Neural cell (in vitro differentiated cells): ENCODE measurements around the gene SLC36A4.

ENCODE experiments used
- EP300 ChIP-seq: fragments of 450-650 bp; conservative IDR thresholded peaks from 2 replicates; pipeline ENCODE4 v1.6.1; 2014; ENCODE audit warnings: antibody characterized with exemption, mild to moderate bottlenecking, moderate library complexity; ENCODE audit not compliant: poor library complexity, severe bottlenecking
- EZH2 ChIP-seq: fragments of 200-600, 300-800 bp; shearing (Covaris generic), sonication (generic); IDR thresholded peaks from 2 replicates; pipeline ENCODE4 v1.6.1; 2014; ENCODE audit warnings: antibody characterized with exemption, low read length, borderline replicate concordance, mild to moderate bottlenecking; ENCODE audit not compliant: insufficient read depth, poor library complexity, severe bottlenecking
- MXI1 ChIP-seq: fragments of 450-650 bp; conservative IDR thresholded peaks from 2 replicates; pipeline ENCODE4 v1.6.1; 2014; ENCODE audit warnings: antibody characterized with exemption, mild to moderate bottlenecking; ENCODE audit not compliant: poor library complexity, severe bottlenecking
- RAD21 ChIP-seq: fragments of 450-650 bp; conservative IDR thresholded peaks from 2 replicates; pipeline ENCODE4 v1.6.1; 2014; ENCODE audit warnings: antibody characterized with exemption, mild to moderate bottlenecking, moderate library complexity
- SMC3 ChIP-seq: fragments of 450-650 bp; conservative IDR thresholded peaks from 2 replicates; pipeline ENCODE4 v1.6.1; 2014; ENCODE audit warnings: antibody characterized with exemption, mild to moderate bottlenecking, moderate library complexity; ENCODE audit not compliant: poor library complexity
- TAF1 ChIP-seq: IDR thresholded peaks from 2 replicates; pipeline ENCODE4 v1.6.1; 2012; ENCODE audit warnings: low read depth
- TF ChIP-seq, protein P1 (sequence below): fragments of 450-650 bp; IDR thresholded peaks from 2 replicates; pipeline ENCODE4 v1.5.1; 2014; ENCODE audit warnings: antibody characterized with exemption, mild to moderate bottlenecking, moderate library complexity; ENCODE audit not compliant: poor library complexity, severe bottlenecking

DNA sequence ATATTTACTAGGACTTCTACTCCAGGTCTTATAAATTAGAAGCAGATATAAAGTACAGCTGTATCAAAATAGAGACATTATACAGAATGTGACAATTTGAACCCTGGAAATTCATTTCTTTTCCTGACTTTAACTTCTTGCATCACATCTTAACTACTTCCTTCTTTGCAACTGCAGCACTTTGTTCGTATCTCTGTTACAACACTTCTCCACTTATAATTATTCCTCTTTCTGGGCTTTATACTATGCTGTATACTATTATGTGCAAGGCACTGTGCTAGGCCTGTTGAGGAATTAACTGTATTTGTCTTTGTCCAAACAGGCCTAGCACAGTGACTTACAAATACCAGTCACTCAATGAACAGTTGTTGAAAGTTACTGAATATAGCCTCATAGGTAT lies 1.8 kb upstream of the SLC36A4 start:
- TF ChIP-seq, protein P1, sequence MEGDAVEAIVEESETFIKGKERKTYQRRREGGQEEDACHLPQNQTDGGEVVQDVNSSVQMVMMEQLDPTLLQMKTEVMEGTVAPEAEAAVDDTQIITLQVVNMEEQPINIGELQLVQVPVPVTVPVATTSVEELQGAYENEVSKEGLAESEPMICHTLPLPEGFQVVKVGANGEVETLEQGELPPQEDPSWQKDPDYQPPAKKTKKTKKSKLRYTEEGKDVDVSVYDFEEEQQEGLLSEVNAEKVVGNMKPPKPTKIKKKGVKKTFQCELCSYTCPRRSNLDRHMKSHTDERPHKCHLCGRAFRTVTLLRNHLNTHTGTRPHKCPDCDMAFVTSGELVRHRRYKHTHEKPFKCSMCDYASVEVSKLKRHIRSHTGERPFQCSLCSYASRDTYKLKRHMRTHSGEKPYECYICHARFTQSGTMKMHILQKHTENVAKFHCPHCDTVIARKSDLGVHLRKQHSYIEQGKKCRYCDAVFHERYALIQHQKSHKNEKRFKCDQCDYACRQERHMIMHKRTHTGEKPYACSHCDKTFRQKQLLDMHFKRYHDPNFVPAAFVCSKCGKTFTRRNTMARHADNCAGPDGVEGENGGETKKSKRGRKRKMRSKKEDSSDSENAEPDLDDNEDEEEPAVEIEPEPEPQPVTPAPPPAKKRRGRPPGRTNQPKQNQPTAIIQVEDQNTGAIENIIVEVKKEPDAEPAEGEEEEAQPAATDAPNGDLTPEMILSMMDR: no peak
- no peak for TF ChIP-seq SMC3
- no peak for TF ChIP-seq EZH2
- no peak for TF ChIP-seq EP300
- no peak for TF ChIP-seq MXI1
- TF ChIP-seq RAD21: no peak
- TF ChIP-seq TAF1: no peak
